ENCODE measurements around the gene NSG2. TPM values are rescaled to one million over a fixed set of nuclear protein-coding genes. Genes with fewer than 3 reads are reported as not detected.

Gene NSG2
- total and polyA plus RNA-seq, 2 experiments from 2014 or later: 0.33 TPM; not detected in 1

GRCh38 chr5:174118823-174119467 is 73.4 kb downstream of the NSG2 start:
- no peaks in the 10 kb centered on the region for H3K36me3 ChIP-seq (replicated peaks; ENCODE audit: insufficient read depth, low read depth)
- no peak overlapping the region for H3K4me2 ChIP-seq
- H2AFZ ChIP-seq: no peak overlapping the region
- 78% methylated on average over 9 of the region's 9 CpGs for WGBS (ENCODE audit: low lambda C conversion rate, missing lambda C conversion rate)
- no peak overlapping the region for H3K4me3 ChIP-seq
- no peaks in the 10 kb centered on the region for H3K9me3 ChIP-seq (ENCODE audit: low read depth)
- no peak for DNase-seq (ENCODE audit: low spot score)
- no peak overlapping the region for H3K27ac ChIP-seq
- H3K4me1 ChIP-seq (ENCODE audit: insufficient read depth): no peaks in the 10 kb centered on the region
- no peaks in the 10 kb centered on the region for H3K9me2 ChIP-seq (replicated peaks; ENCODE audit: insufficient read depth)
- TF ChIP-seq EZH2 (IDR thresholded peaks at IDR 0.05; ENCODE audit: borderline replicate concordance) (no peak), CTCF (IDR thresholded peaks at IDR 0.05; ENCODE audit: poor library complexity) (no peak), EZH2phosphoT487 (IDR thresholded peaks at IDR 0.05; ENCODE audit: low read depth, severe bottlenecking, unreplicated experiment) (no peak)
- no peaks in the 10 kb centered on the region for H3K27me3 ChIP-seq
- H3K79me2 ChIP-seq: no peaks in the 10 kb centered on the region
- H4K20me1 ChIP-seq (ENCODE audit: insufficient read depth, poor library complexity, severe bottlenecking): no peaks in the 10 kb centered on the region

- TF ChIP-seq EZH2phosphoT487 (IDR thresholded peaks at IDR 0.05; ENCODE audit: low read depth, severe bottlenecking, unreplicated experiment) (no peak), CTCF (IDR thresholded peaks at IDR 0.05; ENCODE audit: poor library complexity) (no peak), EZH2 (IDR thresholded peaks at IDR 0.05; ENCODE audit: borderline replicate concordance) (no peak)
- no peaks in the 10 kb centered on the region for H3K36me3 ChIP-seq (replicated peaks; ENCODE audit: insufficient read depth, low read depth)
- no peaks in the 10 kb centered on the region for H4K20me1 ChIP-seq (ENCODE audit: insufficient read depth, poor library complexity, severe bottlenecking)
- no peak overlapping the region for H3K4me2 ChIP-seq
- H3K27me3 ChIP-seq: no peaks in the 10 kb centered on the region
- no peak for DNase-seq (ENCODE audit: low spot score)
- H2AFZ ChIP-seq: no peak overlapping the region
- H3K79me2 ChIP-seq: no peaks in the 10 kb centered on the region
- no peak overlapping the region for H3K27ac ChIP-seq
- 73% methylated on average over 8 of the region's 8 CpGs for WGBS (ENCODE audit: low lambda C conversion rate, missing lambda C conversion rate)
- no peak overlapping the region for H3K4me3 ChIP-seq
- H3K9me3 ChIP-seq (ENCODE audit: low read depth): no peaks in the 10 kb centered on the region
- H3K9me2 ChIP-seq (replicated peaks; ENCODE audit: insufficient read depth): no peaks in the 10 kb centered on the region
- no peaks in the 10 kb centered on the region for H3K4me1 ChIP-seq (ENCODE audit: insufficient read depth)
Observed at GRCh38 chr5:174119468-174119881, 74.0 kb downstream of the NSG2 start.

GRCh38 chr5:174120401-174121005 is 75.0 kb downstream of the NSG2 start:
- no peak overlapping the region for H3K4me3 ChIP-seq

More at GRCh38 chr5:174120401-174121005, 75.0 kb downstream of the NSG2 start:
- WGBS (ENCODE audit: low lambda C conversion rate, missing lambda C conversion rate): 58% methylated on average over 1 of the region's 1 CpG
- H3K9me2 ChIP-seq (replicated peaks; ENCODE audit: insufficient read depth): no peaks in the 10 kb centered on the region
- no peaks in the 10 kb centered on the region for H3K4me1 ChIP-seq (ENCODE audit: insufficient read depth)
- no peak for TF ChIP-seq EZH2phosphoT487 (IDR thresholded peaks at IDR 0.05; ENCODE audit: low read depth, severe bottlenecking, unreplicated experiment)
- no peak for TF ChIP-seq EZH2 (IDR thresholded peaks at IDR 0.05; ENCODE audit: borderline replicate concordance)
- no peak for TF ChIP-seq CTCF (IDR thresholded peaks at IDR 0.05; ENCODE audit: poor library complexity)
- H3K79me2 ChIP-seq: no peaks in the 10 kb centered on the region
- H3K36me3 ChIP-seq (replicated peaks; ENCODE audit: insufficient read depth, low read depth): no peaks in the 10 kb centered on the region
- H3K27ac ChIP-seq: no peak overlapping the region
- H4K20me1 ChIP-seq (ENCODE audit: insufficient read depth, poor library complexity, severe bottlenecking): no peaks in the 10 kb centered on the region
- no peak overlapping the region for H3K4me2 ChIP-seq
- H3K9me3 ChIP-seq (ENCODE audit: low read depth): no peaks in the 10 kb centered on the region
- H3K27me3 ChIP-seq: no peaks in the 10 kb centered on the region
- no peak overlapping the region for H2AFZ ChIP-seq
- no peak for DNase-seq (ENCODE audit: low spot score)

Data from hepatocyte (in vitro differentiated cells).